KOPT-K1 (cell line): ENCODE measurements around the gene NUP35.
A peak's percentile ranks its signal among the peaks of the same experiment; 100 is the strongest.

ENCODE experiments used
- H3K27ac ChIP-seq: fragments of 200-600 bp; sonication (generic); 2 replicates; pipeline ENCODE4 v1.5.1; 2016; ENCODE audit warnings: antibody characterized with exemption, mild to moderate bottlenecking, low read depth, low read length; ENCODE audit not compliant: poor library complexity, severe bottlenecking
- H3K36me3 ChIP-seq: fragments of 200-600 bp; sonication (generic); 2 replicates; pipeline ENCODE4 v1.5.1; 2017; ENCODE audit warnings: antibody characterized with exemption, mild to moderate bottlenecking, low read length, moderate library complexity; ENCODE audit not compliant: insufficient read depth
- H3K9me3 ChIP-seq: fragments of 200-600 bp; sonication (generic); 2 replicates; pipeline ENCODE4 v1.5.1; 2017; ENCODE audit warnings: antibody characterized with exemption, low read length, mild to moderate bottlenecking; ENCODE audit not compliant: insufficient read depth, poor library complexity, severe bottlenecking

Gene NUP35

DNA sequence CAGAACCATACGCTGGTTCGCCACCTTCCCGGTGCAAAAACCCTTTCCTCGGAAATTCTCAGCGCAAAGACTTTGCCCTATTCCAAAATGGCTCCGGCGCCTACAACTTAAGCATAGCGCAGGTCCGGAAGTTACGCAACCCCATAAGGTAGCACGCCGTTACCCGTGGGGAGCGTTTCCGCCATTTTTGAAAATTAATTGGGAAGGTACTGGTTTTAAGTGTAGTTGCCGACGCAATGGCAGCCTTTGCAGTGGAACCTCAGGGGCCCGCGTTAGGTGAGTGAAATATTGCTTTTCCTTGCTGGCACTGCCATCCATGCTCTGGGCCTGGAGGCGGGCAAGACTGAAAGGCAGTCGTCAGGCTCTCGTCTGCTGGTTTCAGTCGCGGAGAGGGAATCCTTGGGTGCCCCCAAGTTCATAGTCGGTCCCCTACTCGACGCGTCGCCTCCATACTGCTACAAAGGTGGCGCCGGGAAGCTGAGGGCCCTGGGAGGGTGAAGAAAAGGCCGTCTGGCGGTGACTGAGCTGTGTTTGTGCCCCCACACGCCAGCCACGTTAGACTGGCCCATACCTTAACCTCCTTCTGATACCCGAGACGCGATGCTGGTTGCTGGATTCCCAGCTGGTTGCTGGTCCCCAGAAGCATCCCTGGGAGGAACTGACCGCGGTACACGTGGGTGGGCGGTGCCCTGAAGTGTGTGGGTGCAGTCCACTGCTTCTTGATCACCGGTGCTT, at the start of gene NUP35:
Gene NUP35 (plus strand): TSS at position 222 of the 735 bp plus-strand sequence. CDS start 15 bp downstream, at position 237.
- peaks cover 14% of the 10 kb centered on the region for H3K36me3 ChIP-seq
- H3K9me3 ChIP-seq: no peaks in the 10 kb centered on the region
- H3K27ac ChIP-seq: peak within 1 kb of the TSS; percentile 83

DNA sequence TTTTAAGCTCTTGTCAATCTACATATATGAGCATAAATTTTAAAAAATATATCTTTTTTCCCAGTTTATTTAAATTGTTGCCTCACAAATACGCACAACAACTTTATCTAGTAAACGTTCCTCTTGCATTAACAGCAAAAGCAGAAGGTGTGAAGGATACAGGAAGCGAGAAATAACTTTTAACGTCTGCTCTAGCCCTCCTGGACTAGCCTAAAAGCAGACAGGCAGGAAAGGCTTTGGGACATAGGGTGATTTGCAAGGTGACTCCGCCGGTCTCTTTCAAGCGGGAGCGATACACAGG, 46.1 kb upstream of the NUP35 start:
- H3K9me3 ChIP-seq: no peaks in the 10 kb centered on the region
- no peak overlapping the region for H3K27ac ChIP-seq
- H3K36me3 ChIP-seq: no peaks in the 10 kb centered on the region

- H3K9me3 ChIP-seq: no peaks in the 10 kb centered on the region
- H3K27ac ChIP-seq: peak within 1 kb of the TSS; percentile 9
- no peaks in the 10 kb centered on the region for H3K36me3 ChIP-seq
Measured at GRCh38 chr2:183078464-183079138, 45.6 kb upstream of the NUP35 start, which contains the start of gene DUSP19. Gene DUSP19, plus strand, starts transcription at chr2:183078747. Its CDS starts 187 bp downstream, at chr2:183078934.

DNA sequence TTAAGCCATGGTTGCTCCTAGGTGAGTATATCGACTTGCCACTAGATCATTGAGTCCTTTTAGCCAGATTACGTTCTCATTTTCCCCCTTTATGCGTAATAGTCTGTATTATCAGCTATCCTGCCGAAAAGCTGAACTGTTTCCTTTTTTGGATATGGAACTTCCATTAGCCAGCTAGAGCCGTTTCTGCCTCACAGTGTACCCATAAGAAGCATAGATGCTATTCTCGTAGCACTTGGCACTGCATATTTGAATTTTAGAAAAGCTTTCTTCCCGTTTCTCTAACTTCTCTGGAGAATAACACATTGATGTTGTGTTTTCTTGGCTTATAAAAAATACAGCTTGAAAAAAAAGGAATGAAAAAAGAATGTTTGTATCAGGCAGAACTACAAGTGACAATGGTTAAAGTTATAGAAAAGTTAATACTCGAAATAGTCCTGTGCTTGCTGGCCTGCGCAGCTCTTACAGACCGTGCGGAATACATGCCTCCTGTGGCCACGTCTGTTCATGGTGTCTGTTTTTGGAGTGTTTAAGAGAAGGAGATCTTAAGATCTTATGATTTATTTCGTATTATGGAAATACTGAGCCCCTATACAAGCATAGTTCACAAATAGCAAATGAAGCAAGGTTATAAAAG, 45.0 kb upstream of the NUP35 start:
- Histone ChIP-seq H3K9me3 (no peaks in the 10 kb centered on the region), H3K27ac (peak overlapping the region; percentile 9), H3K36me3 (no peaks in the 10 kb centered on the region)

GRCh38 chr2:183081911-183082310, 42.3 kb upstream of the NUP35 start:
- Histone ChIP-seq H3K27ac (no peak overlapping the region), H3K9me3 (no peaks in the 10 kb centered on the region)

GRCh38 chr2:183088061-183088460, 36.2 kb upstream of the NUP35 start:
- no peaks in the 10 kb centered on the region for H3K9me3 ChIP-seq
- no peaks in the 10 kb centered on the region for H3K36me3 ChIP-seq
- no peak overlapping the region for H3K27ac ChIP-seq

More at GRCh38 chr2:183081911-183082310, 42.3 kb upstream of the NUP35 start:
- no peaks in the 10 kb centered on the region for H3K36me3 ChIP-seq

DNA sequence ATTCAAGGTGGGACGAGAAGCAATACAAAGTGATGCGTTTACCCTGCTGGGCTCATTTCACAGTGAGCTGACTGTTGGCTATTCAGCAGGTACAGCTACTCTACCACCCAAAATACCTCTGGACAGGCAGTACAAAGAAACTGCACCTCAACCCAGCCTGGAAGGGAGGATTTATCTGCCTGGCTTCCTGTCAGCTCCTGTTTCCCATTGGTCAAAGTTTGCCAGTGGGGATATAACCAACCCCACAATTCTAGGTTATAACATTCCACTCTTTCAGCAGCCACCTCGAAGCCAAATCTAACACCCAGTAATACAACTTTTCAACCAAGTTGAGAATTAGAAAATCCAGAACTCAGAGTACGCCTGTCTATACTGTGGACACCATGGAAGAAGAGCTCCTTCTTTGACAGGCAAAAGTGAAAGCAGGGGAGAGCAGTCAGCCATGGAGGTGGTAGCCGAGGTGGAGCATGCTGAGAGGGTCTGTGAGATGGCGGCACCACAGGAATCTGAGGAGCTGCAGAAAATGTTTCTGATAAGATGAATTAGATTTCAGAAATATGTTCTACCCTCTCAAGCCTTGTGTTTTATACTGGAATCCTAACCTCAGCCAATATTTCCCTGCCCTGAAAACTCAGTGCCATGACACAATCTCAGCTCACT, 34.9 kb upstream of the NUP35 start:
- no peaks in the 10 kb centered on the region for H3K36me3 ChIP-seq
- no peaks in the 10 kb centered on the region for H3K9me3 ChIP-seq
- H3K27ac ChIP-seq: no peak overlapping the region

DNA sequence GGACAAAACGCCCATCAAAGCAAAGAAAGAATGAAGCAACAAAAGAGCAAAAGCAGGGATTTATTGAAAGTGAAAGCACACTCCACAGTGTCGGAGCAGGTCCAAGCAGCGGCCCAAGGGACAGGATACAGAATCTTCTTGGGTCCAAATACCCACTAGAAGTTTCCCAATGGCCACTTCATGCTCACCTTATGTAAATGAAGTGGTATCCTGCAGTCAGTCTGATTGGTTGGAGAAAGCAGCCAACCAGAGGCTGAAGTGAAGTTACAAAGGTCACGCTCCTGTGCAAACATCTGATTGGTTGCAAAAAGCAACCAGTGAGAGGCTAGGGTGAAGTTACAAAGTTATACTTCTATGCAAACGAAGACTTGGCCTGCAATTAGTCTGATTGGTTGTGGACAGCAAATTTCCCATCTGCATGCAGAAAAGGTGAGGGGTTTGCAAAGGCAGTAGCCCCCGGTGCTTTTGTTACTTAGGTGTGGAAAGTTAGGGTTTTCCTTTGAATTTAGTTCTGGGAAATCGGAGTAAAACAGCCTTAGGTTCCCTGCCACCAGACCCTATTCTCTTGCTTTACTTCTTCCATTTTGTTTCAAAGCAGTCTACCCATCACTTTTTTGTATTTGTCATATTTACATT, 32.8 kb upstream of the NUP35 start:
- no peak overlapping the region for H3K27ac ChIP-seq

GRCh38 chr2:183091954-183092345, 32.3 kb upstream of the NUP35 start:
- Histone ChIP-seq H3K36me3 (no peaks in the 10 kb centered on the region), H3K9me3 (no peaks in the 10 kb centered on the region), H3K27ac (no peak overlapping the region)

More for the DNA sequence above, 32.8 kb upstream of the NUP35 start:
- Histone ChIP-seq H3K36me3 (no peaks in the 10 kb centered on the region), H3K9me3 (no peaks in the 10 kb centered on the region)

GRCh38 chr2:183093857-183094657, 30.2 kb upstream of the NUP35 start:
- H3K27ac ChIP-seq: no peak overlapping the region
- no peaks in the 10 kb centered on the region for H3K36me3 ChIP-seq

GRCh38 chr2:183105402-183106134, 18.7 kb upstream of the NUP35 start:
- Histone ChIP-seq H3K36me3 (no peaks in the 10 kb centered on the region), H3K9me3 (no peaks in the 10 kb centered on the region), H3K27ac (no peak overlapping the region)

More at GRCh38 chr2:183093857-183094657, 30.2 kb upstream of the NUP35 start:
- no peaks in the 10 kb centered on the region for H3K9me3 ChIP-seq

DNA sequence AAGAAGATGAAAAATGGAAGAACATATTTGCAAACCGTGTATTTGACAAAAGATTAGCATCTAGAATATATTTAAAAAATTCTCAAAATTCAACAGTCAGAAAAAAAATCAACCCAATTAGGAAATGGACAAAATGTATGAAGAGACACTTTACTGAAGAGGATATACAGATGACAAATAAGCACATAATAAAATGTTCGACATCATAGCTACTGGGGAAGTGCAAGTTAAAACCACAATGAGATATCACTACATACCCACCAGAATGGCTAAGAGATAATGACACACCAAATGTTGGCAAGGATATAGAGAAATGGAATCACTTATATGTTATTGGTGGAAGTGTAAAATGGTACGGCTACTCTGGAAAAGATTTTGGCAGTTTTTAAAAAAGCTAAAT, 11.7 kb upstream of the NUP35 start:
- Histone ChIP-seq H3K36me3 (no peaks in the 10 kb centered on the region), H3K27ac (no peak overlapping the region)

GRCh38 chr2:183113630-183114029, 10.6 kb upstream of the NUP35 start:
- H3K9me3 ChIP-seq: no peaks in the 10 kb centered on the region
- H3K36me3 ChIP-seq: no peaks in the 10 kb centered on the region
- H3K27ac ChIP-seq: no peak overlapping the region

More for the DNA sequence above, 11.7 kb upstream of the NUP35 start:
- no peaks in the 10 kb centered on the region for H3K9me3 ChIP-seq
